ENCODE results near the gene LYSET.

- TF ChIP-seq POLR2A (IDR thresholded peaks at IDR 0.05) (no peak), CTCF (IDR thresholded peaks at IDR 0.05) (no peak), POLR2AphosphoS5 (IDR thresholded peaks at IDR 0.05) (no peak)
Measured at GRCh38 chr14:93232159-93232558, 47.0 kb downstream of the LYSET start.
